HTR-8/SVneo (cell line): ENCODE results near the gene ZSCAN16.
"Not testable (repeated sequence)": the region's sequence is repeated elsewhere in the genome, so short reads cannot be mapped to it uniquely, and the experiment has no call there.

Experiments used
- DNase-seq: peaks from one replicate; pipeline ENCODE4 v3.0.0; 2011; ENCODE audit warnings: low spot score, mixed read lengths; ENCODE audit not compliant: insufficient read length
- FAIRE-seq: peaks from 2 replicates; lab custom pipeline; 2011; peaks lifted over from hg19 to GRCh38; lab: Jason Lieb, UNC

The ZSCAN16 gene

DNA sequence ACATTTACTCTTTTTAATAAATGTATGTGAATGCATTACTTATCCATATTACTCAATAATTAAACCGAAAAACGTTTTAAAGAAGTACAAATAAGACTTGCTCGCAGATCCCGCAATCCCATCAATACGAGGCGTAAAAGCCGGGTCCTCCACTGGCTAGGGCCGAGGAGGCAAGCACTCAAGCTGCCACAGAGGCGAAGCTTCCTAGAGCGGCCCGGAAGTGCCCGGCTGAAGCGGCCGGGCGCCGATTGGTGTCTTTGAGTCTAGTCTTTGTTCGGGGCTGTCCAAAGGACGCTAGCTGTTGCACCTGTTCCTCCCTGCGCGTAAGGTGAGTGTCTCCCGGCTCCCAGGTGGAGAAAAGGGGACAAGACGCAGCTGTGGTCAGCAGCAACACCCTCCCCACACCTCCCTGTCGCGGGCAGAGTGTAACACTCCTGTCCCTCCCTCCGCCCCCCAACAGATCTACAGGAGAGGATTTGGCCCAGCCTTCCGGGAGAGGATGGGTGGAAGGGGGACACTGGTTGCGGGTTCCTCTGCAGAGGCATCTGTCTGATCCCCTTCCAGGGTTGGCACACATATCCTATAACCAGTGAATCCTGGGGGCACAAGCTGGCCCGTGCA, at the start of gene ZSCAN16:
Gene ZSCAN16 (plus strand): TSS at position 260 of the 621 bp plus-strand sequence. CDS start 835 bp downstream, outside the sequence.
- FAIRE-seq (no peak), DNase-seq (peak; percentile 79)

DNA sequence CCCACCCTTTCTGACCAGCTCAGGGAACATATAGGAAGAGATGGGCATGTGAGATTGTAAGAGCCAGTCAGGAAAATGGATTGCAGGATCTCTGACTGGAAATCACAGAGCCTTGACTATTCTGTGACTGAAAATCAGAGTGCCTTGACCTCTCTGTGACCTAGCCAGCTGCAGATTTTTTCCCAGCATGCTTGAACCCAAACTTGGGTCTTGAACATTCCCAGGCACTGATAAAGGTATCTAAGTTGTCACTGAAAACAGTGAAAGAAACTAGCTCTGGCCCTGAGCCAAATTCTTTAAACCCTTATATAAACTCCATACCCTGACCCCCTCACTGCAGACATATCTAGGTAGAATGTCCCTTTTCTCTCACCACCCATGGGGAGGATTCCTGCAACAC, 46.4 kb upstream of the ZSCAN16 start:
- FAIRE-seq = no peak
- no peak for DNase-seq

DNA sequence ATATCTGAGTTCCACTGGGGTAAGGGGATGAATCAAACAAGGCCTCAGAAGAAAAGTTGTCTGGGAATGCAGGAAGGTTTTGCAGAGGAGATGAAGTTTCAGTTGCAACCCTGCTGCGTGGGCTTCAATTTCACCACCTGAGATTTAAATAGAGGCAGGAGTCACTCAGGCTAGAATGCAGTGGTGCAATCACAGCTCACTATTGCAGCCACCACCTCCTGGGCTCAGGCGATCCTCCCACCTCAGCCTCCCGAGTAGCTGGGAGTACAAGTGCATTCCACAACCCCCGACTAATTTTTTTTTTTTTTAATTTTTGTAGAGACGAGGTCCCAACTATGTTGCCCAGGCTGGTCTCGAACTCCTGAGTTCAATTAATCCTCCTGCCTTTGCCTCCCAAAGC, 45.6 kb upstream of the ZSCAN16 start:
- no peak for DNase-seq
- FAIRE-seq = no peak

DNA sequence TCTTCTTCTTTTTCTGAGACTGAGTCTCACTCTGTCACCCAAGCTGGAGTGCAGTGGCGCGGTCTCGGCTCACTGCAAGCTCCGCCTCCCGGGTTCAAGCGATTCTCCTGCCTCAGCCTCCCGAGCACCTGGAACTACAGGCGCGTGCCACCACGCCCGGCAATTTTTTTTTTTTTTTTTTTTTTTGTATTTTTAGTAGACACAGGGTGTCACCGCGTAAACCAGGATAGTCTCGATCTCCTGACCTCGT, 44.1 kb upstream of the ZSCAN16 start, which contains the start of gene ZNF165:
Gene ZNF165 (plus strand): TSS at position 188 of the 250 bp plus-strand sequence. CDS start 4,913 bp downstream, outside the sequence.
- DNase-seq, FAIRE-seq: not testable (repeated sequence)

DNA sequence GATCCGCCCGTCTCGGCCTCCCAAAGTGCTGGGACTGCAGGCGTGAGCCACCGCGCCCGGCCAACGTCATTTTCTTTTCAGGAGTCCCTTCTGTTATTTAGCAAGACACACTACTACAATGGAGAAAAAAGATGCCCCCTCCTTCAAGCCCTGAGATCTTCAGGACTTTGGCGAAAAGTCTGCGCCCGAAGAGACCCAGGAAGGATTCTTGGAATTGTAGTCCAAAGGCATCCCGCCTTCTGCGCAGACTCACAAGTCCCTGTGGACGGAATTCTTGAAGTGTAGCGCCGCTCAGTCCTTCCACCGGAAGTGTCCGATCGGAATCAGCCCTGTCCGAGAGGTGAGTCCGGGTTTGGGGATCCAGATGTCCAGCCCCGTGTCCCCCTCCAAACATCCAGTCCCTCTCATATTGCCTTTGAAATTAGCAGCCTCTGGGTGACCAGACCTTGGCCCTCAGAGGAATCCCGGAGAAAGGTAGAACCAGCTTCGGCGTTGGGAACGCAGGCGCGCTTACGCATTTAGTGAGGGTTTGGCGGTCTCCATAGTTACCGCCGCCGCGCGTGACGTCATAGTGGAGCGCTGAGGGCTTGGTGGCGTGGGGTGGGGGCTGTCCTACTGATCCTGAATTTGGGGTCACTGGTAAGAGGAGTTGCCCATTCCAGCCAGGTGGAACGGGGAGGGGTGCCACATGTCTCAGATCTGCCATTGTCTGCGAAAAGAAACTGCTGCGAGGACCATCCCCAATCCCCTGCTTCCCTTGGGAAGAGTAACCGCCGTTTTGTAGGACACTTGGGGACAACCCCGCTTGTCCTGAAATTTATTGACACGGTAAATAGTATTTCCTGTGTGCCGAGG, 43.6 kb upstream of the ZSCAN16 start:
- FAIRE-seq (no peak), DNase-seq (peak; percentile 92)

DNA sequence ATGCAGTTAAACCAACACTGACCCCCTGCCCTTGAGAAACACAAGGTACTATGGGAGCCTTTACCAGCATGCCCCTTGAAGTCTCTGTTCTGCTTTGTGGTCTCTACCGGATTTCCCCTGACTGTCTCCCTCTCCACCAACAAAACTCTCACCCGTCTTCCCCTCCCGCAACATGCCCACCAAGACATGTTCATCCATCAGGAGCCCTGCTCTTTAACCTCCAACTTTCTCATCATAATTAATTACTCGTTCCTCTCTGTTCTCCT, 43.0 kb upstream of the ZSCAN16 start:
- DNase-seq (peak; percentile 5), FAIRE-seq (no peak)

DNA sequence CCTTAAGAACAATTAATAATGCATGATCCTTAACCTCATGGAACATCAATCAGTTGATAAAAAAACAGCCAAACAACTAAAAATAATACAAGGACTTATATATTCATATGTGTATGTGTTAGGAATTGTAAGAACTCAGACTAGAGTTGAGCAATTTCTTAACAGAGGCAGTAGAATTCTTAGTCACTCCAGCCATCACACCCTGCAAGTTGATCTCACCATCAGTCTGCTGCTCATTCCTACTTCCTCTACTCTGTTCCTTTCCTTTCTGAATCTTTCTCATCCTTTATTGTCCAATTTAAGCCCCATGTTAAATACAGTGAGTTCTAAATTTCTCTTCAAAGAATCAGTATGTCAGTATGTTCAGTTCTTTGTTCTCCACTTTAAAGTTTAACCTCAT, 41.5 kb upstream of the ZSCAN16 start:
- DNase-seq (no peak), FAIRE-seq (no peak)

DNA sequence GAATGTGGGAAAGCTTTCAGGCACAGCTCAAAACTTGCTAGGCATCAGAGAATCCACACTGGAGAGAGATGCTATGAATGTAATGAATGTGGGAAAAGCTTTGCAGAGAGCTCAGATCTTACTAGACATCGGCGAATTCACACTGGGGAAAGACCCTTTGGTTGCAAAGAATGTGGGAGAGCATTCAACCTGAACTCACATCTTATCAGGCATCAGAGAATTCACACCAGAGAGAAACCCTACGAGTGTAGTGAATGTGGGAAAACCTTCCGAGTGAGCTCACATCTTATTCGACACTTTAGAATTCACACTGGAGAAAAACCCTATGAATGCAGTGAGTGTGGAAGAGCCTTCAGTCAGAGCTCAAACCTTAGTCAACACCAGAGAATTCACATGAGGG, 35.4 kb upstream of the ZSCAN16 start:
- FAIRE-seq = no peak
- DNase-seq = no peak

DNA sequence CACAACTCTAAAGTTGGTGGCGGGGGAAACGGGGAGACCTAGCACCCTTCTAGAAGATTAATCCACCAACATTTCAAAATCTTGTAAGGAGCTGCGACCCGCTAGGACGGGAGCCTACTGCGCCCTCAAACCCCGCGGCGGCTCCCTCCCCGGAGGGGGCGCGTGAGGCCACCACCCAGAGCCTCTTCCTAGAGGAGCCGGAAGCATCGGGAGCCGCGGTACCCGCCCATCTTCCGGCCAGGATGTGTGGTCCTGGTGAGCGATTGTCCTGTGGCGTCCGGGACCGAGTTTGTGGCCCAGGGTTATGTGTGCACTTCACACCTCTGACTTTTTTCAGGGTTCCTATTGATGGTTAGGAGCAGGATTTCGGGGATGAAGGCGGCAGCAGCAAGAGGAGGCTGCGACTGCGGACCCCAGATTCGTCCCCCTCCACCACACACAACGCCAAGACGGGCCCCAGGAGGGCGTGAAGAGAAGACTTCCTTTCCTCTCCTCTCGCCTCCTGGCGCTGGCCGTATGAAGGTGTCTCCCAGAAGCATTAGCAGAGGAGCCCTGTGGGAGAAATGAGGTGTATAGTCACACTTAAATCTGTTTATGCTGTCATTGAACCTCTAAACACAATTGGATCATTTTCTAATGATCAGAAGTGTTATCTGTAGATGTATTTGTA, 33.4 kb upstream of the ZSCAN16 start:
- no peak for FAIRE-seq
- no peak for DNase-seq

DNA sequence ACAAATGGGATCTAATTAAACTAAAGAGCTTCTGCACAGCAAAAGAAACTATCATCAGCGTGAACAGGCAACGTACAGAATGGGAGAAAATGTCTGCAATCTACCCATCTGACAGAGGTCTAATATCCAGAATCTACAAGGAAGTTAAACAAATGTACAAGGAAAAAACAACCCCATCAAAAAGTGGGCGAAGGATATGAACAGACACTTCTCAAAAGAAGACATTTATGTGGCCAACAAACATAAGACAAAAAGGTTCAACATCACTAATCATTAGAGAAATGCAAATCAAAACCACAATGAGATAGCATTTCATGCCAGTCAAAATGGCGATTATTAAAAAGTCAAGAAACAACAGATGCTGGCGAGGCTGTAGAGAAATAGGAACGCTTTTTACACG, 22.2 kb upstream of the ZSCAN16 start:
- not testable (repeated sequence) for FAIRE-seq, DNase-seq

DNA sequence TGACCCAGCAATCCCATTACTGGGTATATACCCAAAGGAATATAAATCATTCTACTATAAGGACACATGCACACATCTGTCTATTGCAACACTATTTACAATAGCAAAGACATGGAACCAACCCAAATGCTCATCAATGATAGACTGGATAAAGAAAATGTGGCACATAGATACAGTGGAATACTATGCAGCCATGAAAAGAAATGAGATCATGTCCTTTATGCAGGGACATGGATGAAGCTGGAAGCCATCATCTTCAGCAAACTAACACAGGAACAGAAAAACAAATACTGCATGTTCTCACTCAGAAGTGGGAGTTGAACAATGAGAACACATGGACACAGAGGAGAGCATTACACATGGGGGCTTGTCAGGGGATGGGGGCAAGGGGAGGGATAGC, 21.7 kb upstream of the ZSCAN16 start:
- DNase-seq, FAIRE-seq: not testable (repeated sequence)

DNA sequence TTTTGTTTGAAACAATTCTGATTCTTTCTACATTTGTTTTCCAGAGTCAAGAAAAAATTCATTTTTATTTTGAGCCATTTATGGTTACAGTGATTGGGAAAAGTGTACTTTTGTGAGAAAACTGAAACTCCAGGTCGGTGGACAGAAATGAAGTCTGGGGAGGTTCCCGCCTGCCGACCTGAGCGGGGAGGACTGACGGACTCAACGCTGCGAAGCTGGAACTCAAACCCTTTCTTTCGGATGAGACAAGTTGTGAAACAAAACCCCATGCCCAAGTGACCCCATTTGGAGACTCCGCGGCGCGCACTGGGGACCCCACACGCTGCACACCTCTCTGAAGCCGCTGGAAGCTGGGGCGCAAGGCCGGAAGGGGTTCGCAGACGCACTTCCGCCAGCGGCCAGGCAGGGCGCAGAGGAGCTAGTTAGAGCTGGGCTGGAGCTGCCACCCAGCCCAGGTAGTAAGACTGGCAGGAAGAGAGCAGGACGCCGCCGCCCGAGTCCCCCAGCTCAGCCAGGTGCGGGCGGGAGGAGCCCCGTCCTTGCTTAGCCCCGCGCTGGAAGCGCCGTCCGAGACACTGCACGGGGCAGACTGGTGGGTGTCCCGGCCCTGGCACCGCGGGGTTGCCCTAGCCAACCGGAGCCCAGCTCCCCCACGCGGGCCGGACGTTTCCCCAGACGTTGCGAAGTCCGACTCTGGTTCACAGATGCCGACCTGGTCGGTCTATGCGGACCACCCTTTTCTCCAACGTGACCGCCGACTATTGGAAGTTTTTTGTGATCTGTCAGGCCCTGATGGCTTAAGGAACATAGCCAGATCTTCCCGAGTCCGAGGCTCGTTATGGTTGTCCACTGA, 19.8 kb upstream of the ZSCAN16 start:
- peak; percentile 88 for DNase-seq
- peak; percentile 64 for FAIRE-seq

DNA sequence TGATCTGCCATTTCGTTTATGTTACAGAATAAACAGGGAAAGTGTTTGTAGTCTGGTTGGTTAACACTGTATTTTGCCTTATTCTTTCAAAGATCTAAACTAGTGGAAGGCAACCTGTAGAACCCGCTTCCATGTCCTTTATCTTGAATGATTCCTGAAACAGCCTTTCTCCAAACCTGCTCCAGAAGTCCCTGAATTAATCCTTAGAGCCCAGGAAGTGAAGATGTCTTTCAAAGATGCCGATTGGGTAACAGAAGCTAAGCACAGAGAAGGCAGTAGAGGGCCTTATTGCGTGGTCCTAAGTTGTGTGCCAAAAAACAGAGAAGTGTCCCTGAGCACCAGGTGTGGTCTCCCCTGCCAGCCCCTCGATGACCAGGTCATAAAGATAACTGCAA, 19.2 kb upstream of the ZSCAN16 start:
- peak; percentile 18 for DNase-seq
- FAIRE-seq = no peak

DNA sequence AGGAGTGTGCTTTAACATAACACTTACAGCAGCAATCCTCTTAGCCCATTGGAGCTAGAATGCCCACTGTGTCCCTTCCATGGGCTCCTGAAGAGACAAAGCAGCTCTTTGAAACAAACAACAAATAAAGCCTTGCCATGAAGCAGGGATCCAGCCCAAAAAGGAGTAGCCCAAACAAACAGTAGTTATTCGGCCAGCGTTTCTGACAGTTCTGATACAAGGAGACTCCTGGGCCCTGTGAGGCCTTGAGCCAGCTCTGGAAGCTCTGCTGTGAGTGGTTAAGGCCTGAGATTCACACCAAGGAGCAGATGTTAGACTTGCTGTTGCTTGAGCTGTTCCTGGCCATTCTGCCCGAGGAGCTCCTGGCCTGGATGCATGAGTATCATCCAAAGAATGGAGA, 16.9 kb upstream of the ZSCAN16 start:
- DNase-seq (no peak), FAIRE-seq (no peak)

DNA sequence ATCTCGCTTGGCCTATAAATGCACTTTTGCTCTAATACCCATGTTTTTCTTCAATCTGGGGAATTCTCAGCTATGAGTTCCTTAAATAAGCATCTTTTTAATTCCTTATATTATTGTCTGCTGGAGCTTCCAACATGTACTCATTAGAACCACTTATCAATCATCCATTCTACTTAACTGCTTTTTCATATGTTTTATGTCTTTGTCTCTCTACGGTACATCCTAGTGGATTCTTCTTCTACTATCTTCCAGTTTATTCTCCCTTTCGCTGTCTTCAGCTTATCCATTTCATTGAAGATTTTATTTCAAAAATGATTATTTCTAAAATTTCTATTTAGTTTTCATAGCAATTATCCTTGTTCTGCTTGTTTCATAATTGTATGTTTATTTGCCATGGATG, 12.4 kb upstream of the ZSCAN16 start:
- FAIRE-seq = no peak
- DNase-seq = no peak

DNA sequence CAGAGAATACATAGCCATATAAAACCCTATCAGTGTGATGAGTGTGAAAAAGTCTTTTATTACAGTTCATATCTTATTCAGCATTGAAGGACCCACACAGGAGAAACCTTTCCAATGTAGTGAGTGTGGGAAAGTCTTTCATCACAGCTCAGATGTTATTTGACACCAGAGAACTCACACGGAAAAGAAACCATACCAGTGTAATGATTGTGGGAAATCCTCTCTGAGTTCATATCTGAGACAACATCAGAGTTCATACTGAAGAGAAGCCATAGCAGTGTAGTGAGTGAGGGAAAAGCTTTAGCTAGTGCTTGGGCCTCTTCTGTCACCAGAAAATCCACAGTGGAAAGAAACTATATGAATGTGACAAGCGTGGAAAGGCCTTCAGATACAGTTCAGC, 8.6 kb upstream of the ZSCAN16 start:
- FAIRE-seq (no peak), DNase-seq (no peak)

DNA sequence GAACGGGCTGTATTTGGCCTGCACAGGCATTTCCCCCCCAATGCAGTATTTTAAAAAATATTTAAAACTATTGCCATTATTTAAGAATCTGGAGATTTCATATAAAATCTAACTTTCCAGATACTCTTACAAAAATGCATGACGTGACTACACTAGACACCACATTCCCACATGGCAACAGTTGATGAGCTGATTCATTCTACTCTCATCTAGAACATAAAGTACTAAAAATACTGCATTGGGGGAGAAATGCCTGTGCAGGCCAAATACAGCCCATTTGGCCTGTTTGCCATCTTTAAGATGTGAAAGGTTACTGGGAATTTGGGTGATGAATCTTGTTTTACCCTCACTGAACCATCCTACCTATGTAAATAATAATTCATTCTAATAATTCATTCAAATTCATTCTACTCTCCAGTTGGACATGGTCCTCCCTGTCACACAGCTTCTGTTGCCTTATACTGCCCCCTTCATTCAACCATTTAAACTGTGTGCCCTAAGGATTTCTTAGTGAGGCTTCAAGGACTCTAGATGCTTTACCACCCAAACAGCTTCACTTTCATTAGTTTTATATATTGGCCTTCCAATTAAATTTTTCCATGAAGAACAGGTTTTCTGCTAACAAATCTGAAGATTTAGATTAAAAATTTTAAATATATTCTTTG, 6.9 kb upstream of the ZSCAN16 start:
- FAIRE-seq = no peak

DNA sequence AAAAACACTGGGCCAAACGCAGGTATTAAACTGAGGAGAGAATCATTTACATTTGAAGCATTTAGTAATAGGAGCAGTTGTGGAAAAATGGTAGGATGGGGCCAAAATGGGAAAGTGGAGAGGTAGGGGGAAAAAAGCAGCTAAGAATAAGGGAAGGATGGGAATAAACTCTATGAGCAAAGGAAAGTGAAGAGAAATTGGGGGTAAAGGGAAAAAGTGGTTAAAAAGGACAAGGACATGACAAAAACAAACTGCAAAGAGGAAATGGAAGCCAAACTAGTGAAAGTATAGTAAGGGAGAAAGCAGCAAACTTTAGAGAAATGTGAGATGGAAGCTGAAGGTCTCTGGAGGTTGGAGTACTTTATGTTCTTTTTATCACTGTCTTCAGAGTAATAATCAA, 6.2 kb upstream of the ZSCAN16 start:
- FAIRE-seq = no peak
- no peak for DNase-seq

More for the DNA sequence above, 6.9 kb upstream of the ZSCAN16 start:
- no peak for DNase-seq

DNA sequence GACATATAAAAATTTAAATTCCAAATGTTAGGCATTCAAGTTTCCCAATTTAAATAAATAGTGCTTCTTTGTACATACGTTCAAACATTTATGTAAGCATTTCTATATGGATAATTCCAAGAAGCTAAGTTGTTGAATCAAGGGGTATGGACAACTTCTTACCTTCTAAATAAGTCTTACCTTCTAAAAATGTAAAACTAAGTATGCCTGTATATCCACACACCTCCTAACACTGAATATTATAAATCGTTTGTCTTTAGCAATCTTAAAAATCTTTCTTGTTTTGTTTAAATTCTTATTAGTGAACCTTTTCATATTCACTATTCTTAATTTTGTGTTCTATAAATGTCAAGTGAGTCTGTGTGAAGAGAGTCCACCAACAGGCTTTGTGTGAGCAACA, 2.5 kb upstream of the ZSCAN16 start:
- DNase-seq = no peak
- FAIRE-seq = no peak

DNA sequence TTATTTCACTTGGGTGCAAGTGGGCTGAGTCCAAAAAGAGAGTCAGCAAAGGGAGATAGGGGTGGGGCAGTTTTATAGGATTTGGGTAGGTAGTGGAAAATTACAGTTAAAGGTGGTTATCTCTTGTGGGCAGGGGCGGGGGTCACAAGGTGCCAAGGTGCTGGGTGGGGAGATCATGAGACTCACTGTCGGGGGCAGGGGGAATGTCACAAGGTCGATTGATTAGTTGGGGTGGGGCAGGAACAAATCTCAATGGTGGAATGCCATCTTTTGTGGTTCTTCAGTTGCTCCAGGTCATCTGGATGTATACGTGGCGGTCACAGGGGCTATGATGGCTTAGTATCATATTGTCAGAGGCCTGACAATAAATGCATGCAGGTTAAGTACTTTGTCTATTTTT, 2.1 kb upstream of the ZSCAN16 start:
- not testable (repeated sequence) for FAIRE-seq, DNase-seq
